ENCODE results near the gene MGAM2. TPM values are rescaled to one million over a fixed set of nuclear protein-coding genes. Genes with fewer than 3 reads are reported as not detected.
"Not testable (repeated sequence)": the region's sequence is repeated elsewhere in the genome, so short reads cannot be mapped to it uniquely, and the experiment has no call there.

Gene MGAM2
- total RNA-seq (2014; rRNA removed; shearing (Covaris generic)) = not detected in 2 replicates

DNA sequence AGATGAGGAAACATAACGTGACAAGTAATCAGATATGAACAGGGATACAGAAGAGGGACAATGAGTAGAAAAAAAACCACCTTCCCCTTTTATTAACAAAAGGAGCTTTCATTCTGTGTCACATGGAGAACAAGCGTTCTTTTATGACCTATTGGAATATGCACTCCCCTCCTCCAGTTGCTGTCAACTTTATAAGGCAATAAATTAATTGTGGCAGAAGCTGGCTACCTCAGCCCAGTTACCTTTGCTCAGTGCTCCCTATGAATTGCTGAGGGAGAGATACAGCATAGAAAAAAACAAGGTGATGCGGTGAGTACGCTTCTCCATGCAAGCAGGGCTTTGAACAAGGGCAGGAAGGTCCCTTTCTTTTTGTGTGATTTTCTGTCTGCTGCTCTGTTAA lies at the start of gene MGAM2:
MGAM2 (plus strand) TSS at position 220 of the 400 bp plus-strand sequence. CDS start 5,156 bp downstream, outside the sequence.
- no peak for DNase-seq (ENCODE audit: low read depth)

DNA sequence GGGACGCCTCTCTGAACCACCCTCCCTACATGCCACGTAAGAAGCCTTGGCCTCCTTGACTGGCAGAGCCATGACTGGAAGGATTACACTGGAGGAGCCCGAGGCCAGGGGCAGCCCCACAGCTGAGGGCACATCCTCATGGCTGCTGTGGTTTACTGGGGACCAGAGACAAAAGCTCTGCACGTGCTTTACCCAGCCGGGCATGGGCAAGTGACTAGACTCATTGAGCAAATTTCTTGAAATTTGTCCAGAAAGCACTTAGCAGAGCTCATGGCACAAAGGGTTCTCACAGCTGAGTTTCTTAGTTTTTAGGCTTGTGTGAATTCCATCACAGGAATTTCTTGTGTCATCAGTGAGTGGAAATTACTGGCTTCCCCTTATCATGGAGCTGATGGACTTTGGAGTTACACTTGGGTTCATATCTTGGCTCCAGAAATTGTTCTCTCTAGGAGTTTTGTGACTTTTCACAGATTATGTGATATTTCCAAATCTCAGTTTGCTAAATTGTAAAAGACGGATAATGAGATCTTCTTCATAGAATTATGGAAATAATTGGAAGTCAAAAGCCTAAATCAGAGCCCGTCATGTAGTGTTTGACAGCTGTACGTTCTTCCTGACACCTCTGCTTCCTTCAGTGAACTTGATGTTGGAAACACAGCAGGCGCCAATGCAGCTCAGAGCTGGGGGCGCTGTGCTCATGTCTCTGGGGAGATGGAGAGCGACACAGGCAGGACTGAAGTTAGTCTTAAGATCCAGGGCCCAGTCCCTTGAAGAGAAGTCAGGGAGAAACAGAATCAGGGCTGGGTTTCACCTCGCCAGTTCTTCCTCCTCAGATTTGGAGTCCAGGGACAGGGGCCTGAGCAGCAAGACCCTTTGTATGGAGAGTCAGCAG lies 47.7 kb upstream of the MGAM2 start:
- no peak for DNase-seq (ENCODE audit: low read depth)

DNA sequence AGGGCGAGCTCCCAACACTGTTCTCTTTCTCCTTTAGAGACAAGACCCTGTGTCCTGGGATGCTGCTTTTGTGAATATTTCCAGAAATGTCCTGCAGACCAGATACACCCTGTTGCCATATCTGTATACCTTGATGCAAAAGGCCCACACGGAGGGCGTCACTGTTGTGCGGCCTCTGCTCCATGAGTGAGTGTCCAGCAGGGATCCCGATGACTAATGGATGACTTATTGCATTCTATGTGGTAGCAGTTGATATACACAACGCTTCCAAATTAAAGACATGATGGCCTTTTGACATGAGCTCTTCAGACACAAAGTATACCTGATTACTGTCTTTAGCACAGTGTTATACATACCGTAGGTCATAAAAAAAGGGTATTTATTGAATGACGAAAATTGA lies 45.0 kb upstream of the MGAM2 start:
- no peak for DNase-seq (ENCODE audit: low read depth)

DNA sequence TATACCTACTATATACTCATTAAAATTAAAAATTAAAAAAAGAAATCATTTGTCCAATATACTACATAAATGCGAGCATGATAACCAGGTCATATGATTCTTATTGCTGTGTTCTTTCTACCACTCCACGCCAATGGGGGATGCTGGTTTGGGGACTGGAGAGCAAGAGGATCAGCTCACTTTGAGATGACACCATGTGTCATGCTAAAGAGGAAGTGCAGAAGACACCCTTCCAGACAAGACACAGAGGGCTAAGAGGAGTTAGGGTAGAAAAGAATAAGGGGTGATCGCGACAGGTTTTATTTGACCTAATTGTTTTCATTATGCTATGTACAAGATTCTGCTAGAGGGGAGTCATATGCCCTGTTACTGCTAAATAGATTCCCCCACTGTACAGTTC lies 33.8 kb upstream of the MGAM2 start:
- no peak for DNase-seq (ENCODE audit: low read depth)

DNA sequence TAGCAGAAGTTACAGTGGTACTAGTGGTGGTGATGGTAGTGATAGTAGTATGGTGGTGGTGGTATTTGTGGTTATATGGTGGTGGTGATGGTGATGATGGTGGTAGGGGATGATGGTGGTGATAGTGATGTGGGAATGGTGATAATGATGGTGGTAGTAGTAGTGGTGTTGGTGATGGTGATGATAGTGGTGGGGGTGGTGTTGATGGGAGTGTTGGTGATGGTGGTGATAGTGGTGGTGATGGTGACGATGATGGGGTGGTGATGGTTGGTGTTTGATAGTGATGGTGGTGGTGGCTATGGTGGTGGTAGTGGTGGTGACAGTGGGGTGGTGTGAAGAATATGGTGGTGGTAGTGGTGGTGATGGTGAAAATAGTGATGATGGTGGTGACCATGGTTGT lies 27.9 kb upstream of the MGAM2 start:
- DNase-seq (ENCODE audit: low read depth) = no peak

DNA sequence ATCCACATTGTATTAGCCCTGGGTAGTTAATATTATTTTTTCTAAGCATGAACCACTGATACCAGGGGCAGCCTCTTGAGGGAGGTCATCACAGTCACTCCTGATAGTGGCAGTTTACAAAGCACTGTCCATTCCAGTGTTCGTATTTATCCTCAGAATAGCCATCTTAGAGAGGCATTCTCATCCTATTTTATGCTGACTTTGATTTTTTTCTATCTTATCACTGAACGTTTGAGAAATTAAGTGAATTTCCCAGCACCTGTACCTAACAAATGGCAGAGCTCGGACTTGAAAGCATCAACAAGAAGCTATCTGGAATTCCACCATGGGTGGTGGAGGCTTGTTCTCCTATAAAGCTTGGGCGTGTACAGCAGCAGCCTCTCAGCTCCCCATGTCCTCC lies 26.1 kb upstream of the MGAM2 start:
- no peak for DNase-seq (ENCODE audit: low read depth)

DNA sequence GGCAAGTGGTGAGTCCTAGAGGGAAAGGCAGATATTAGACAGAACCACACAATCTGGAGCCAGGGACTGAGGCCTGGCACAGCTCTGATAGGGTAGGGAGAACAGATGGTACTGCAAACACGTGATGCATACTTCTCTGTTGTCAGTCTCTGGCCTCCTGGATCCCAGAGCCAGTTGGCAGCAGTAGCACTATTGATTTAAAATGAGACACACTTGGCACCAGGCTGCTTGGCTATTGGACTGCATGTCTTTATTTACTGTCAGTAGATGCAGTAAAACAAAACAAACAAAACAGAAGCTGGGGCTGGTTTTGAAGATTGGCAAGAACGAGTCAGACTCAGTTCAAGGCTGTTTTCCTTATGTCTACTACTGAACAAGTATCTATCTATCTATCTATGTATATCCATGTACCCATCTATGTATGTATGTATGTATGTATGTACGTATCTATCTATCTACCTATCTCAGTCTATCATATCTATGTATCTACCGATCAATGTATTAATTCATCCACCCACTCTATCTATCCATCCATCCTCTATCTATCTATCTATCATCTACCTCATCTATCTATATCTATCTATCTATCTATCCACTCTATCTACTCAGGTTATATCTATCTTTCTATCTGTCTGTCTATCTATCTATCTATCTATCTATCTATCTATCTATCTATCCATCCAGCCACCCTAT lies 23.4 kb upstream of the MGAM2 start:
- no peak for DNase-seq (ENCODE audit: low read depth)

DNA sequence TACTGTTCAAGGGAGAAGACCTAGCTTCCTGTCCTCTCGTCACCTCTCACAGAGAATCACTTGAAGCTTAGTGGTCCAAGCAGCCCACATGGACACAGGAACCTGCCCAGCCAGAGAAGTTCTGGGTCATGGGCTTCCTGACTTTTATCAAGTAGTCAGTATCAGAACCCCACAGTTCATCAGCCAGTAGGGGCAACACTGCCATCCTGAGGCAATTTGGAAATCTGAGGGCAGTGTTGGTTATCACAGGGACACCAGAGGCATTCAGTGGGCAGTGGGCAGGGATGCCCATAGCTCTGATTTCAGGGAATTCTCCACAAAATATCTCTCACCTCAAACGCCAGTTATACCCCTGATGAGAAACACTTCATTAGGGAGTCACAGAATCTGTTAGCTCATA lies 22.5 kb upstream of the MGAM2 start:
- no peak for DNase-seq (ENCODE audit: low read depth)

DNA sequence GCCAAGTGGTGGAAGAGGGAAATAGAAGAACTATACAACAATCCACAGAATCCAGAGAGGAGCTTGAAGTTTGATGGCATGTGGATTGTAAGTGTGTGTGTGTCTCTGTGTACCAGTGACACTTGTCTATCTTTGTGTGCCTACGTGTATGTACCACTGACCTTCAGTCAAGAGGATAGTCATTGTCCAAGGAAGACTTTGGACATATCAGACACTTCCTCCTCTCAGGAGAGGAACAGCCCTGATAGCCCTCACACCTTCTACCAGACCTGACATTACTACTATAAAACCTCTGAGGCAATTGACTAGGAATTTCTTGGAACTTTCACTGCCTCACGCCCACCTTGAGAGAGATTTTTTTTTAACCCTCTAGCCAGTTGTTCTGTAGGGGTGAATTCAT lies 19.6 kb upstream of the MGAM2 start:
- no peak for DNase-seq (ENCODE audit: low read depth)

DNA sequence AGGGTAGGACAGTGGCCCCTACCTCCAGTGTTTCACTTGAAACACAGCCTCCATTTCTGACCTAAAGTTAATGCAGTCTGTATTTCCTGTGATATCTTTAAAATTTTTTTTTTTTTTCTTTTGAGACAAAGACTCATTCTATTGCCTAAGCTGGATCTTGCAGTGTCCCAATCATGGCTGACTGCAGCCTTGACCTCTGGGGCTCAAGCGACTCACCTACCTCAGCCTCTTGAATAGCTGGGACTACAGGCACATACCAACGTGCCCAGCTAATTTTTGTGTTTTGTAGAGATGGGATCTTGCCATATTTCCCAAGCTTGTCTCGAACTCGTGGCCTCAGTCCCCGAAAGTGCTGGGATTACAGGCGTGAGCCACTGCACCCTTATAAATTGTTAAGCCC lies 16.7 kb upstream of the MGAM2 start:
- no peak for DNase-seq (ENCODE audit: low read depth)

DNA sequence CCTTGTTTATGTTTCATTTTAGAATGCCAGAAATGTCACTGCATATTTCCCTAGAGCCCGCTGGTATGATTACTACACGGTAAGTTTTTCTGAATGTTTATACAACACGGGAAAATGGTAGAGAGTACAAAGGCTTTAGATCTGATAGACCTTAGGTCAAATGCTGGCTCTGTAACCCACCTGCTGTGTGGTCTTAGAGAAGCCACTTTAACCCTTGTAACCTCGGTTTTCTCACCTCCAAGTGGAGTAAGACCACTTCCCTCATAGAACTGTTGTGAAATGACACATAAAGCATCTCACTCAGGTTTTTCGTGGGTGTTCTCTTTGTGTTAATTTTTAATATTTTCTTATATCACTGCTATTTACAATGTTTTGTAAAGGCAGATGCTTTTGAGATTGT lies 13.9 kb upstream of the MGAM2 start:
- no peak for DNase-seq (ENCODE audit: low read depth)

DNA sequence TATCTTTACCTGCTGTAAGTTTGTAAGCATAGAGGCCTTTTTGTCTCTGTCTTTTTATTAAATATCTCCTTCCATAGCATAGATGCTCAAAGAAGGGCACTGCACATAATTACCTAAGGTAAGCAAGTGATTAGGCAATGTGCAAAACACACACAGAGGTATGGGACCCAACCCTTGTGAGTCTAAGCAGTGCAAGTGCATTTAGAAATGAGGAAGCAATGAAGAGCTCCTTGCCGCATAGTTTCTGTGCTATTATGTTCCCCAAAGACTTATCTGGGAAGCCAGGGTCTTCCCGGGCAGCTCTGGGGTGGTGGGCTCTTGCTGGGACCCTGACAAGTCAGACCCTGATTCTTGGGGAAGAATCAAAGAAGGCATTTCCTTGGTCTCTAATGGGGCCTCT lies 13.5 kb upstream of the MGAM2 start:
- DNase-seq (ENCODE audit: low read depth) = no peak

DNA sequence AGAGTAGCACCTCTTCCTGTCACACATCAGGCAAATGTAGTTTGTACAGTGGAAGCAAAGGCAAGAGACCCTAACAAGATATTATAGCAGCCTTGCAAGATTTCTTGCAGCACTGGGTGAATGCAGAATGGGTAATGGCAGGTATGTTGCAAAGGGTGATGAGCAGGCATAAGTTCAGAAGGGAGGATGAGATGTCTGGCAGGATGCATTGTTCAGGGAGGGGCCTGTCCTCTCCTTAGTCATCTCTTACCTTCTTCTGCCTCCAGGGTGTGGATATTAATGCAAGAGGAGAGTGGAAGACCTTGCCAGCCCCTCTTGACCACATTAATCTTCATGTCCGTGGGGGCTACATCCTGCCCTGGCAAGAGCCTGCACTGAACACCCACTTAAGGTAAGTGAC lies 12.2 kb upstream of the MGAM2 start:
- DNase-seq (ENCODE audit: low read depth) = not testable (repeated sequence)

DNA sequence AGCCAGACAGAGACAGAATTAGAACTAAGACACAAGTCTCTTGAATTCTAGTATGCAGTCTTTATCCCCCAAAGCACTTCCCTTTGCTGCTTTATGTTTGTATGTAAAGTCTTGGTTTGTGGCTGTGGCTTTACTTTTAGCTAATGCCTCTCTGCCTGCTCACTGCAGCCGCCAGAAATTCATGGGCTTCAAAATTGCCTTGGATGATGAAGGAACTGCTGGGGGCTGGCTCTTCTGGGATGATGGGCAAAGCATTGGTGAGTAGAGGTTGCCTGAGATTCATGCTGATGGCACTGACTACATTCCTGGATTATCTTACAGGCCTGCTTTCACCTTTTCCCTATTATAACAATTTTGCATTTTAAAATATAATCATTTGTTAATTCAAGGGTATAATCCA lies 10.9 kb upstream of the MGAM2 start:
- no peak for DNase-seq (ENCODE audit: low read depth)

DNA sequence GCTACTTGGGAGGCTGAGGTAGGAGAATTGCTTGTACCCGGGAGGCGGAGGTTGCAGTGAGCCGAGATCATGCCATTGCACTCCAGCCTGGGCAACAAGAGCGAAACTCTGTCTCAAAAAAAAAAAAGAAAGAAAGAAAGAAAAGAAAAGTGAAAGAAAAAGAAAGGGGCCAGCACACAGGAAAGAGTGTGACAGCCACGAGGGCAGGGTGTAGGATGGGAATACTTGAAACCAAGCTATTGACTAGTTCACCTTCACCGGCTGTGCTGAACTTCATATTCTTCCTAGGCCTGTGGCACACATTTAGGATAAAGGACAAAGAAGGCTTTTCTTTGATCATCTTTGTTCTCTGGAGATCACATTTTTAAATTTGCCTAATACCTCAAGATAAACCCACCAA lies 9.7 kb upstream of the MGAM2 start:
- DNase-seq (ENCODE audit: low read depth) = not testable (repeated sequence)

DNA sequence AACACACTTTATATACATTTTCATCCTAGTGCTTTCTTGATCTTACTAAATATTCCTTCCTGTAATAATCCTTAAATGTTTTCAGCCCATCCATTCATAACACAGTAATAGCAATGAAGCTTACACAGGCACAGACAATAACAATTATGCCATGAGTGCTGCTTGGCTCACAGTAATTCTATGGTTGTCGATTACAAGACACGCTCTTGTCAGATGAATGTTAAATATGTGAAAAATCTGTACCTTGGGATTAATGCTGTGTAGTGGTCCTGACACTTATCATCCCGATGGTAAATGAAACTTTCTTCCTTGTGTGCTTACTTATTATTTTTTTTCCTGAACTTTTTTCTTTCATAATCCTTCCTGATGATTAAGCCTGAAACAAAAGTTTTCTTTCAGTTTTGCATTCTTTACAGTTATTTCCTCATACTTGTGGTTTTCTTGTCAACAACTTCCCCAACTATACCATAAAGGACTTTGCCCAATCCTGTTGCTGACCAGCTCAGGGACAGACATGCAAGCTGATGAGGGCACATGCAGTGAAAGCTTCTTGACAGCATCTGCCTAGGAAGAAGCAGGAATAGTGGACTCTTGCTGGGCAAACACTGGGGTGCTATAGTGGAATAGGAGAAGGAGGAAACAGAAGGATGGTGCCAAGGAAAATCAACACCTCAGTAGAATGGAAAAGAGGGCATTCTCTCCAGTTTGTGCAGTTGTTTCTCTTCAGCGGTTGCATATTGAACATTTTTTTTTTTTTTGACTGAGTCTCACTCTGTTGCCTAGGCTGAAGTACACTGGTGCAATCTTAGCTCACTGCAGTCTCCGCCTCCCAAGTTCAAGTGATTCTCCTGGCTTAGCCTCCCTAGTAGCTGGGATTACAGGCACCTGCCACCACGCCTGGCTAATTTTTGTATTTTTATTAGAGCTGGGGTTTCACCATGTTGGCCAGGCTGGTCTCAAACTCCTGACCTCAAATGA lies 6.7 kb upstream of the MGAM2 start:
- DNase-seq (ENCODE audit: low read depth) = no peak

DNA sequence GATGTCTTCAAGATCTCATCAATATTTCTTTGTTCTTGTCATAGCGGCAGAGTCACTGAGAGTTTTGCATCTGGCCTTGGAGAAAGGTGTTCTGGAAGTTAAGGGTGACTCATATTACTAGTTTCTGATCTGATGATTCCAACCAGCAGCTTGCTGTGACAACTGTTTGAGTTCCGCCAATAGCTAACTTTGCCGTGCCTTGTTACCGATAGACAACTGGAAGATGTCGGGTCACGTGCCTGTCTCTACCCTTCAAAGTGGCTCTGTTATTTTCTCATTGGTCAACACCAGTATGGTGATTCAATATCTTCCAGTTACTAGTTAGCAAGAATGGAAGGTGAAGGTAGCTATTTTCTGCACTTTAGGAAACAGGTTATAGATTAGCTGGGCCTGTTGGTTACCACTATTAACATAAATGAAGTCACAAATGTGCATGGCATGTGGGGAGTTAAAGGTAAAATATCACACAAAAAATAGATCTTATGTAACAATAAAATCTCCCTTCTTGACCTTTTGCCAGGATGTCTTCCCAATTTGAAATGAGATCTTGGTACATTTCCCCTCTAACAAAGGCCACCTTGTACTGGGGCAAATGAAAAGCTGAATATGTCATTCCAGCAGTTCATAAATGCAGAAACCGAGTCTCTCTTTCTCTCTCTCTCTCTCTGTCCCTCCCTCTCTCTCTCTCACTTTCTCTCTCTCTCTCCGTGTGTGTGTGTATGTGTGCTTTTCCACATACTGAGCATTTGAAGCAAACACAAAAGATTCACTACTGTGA lies 2.6 kb upstream of the MGAM2 start:
- no peak for DNase-seq (ENCODE audit: low read depth)

DNA sequence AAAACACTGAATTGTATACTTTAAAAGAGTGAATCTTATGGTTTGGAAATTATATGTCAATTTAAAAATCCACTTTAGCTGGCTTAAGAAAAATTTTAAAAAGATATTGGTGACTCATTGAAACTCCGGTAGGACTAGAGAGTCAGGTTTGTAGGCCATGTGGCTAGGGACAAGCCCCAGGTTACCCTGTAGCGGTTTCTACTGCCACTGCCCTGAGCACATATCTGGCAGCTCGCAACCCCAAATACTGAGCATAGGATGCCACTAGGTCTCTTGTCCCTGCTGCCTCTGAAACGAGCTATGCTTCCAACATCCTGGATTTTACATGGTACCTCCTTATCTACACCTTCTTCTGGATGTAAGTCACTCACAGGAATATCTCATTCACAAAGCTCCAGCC lies 1.4 kb upstream of the MGAM2 start:
- DNase-seq (ENCODE audit: low read depth) = no peak

DNA sequence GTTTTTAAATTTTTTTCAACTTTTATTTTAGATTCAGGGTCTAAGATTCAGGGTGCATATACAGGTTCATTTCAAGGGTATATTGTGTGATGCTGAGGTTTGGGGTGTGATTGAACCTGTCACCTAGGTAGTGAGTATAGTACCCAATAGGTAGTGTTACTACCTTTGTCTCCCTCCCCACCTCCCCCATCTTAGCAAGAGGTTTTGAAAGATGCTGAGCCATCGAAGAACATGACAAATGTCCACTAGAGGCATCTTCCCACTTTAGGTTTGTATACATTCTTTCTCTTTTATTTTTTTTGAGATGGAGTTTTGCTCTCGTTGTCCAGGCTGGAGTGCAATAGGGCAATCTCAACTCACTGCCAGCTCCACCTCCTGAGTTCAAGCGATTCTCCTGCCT lies 880 bp upstream of the MGAM2 start:
- no peak for DNase-seq (ENCODE audit: low read depth)

DNA sequence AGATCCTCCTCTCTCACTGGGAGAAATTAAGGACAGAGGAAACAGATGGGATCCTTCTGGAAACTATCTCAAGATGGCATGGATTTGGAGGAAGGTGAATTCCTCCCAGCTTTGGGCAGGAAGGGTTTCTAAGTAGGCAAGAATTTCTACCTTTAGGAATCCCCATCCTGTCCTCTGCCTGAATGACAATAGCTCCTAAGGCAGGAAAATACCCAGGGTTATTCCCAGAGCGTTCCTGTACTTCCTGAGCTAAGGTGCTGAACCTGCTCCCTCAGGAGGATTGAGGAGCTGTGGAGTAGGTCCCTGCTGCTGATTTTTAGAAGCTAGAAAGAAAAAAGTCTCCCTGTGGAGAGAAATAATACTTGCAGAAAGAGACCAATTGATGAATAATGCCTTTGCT lies 568 bp downstream of the MGAM2 start:
- DNase-seq (ENCODE audit: low read depth) = no peak

DNA sequence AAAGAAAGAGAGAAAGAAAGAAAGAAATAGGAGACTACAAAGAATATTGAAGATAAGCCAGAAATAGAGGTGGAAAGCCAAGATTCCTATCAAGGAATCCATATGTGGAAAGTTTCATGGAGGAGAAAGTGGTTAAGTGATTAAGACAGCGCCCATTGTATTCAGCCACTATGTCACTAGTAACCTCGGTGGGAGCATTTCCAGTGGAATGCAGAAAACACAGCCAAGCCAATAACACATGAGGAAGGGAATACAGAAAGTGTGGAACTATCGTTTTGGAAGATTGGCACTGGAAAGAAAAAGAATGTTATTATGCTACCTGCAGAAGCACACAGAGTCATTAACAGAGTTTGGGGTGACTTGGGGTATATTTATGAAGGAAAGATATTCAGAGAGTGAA lies 2.7 kb downstream of the MGAM2 start:
- no peak for DNase-seq (ENCODE audit: low read depth)
